OCI-LY3 (cell line): ENCODE results near the gene USP54.

Experiments used
- H2AFZ ChIP-seq: fragments of 200-600, 300-600 bp; shearing (Covaris generic); 2 replicates; pipeline ENCODE4 v1.6.0; 2014; ENCODE audit warnings: antibody characterized with exemption, low read depth, low read length
- H3K27ac ChIP-seq: fragments of 200-600, 300-600 bp; sonication (generic); 2 replicates; pipeline ENCODE4 v1.5.1; 2014; ENCODE audit warnings: mild to moderate bottlenecking, low read length, moderate library complexity, mixed read lengths
- H3K27me3 ChIP-seq: fragments of 200-600, 300-600 bp; sonication (generic); 2 replicates; pipeline ENCODE4 v1.6.1; 2014; ENCODE audit warnings: low read depth, low read length, mixed read lengths
- H3K36me3 ChIP-seq: fragments of 200-600, 300-600 bp; sonication (generic); replicated peaks from 2 replicates; pipeline ENCODE3; 2014; ENCODE audit warnings: low read depth, low read length, mixed read lengths
- H3K4me1 ChIP-seq: fragments of 300-600, 200-600 bp; sonication (generic); 2 replicates; pipeline ENCODE4 v1.6.1; 2014; ENCODE audit warnings: low read length, mixed read lengths
- H3K4me2 ChIP-seq: fragments of 200-600, 300-600 bp; sonication (generic); 2 replicates; pipeline ENCODE4 v1.6.1; 2014; ENCODE audit warnings: low read length, mixed read lengths
- H3K4me3 ChIP-seq: fragments of 300-600, 200-600 bp; sonication (generic); 2 replicates; pipeline ENCODE4 v1.5.1; 2014; ENCODE audit warnings: antibody characterized with exemption, mild to moderate bottlenecking, low read length, moderate library complexity
- H3K79me2 ChIP-seq: fragments of 300-600, 200-600 bp; shearing (Covaris generic); 2 replicates; pipeline ENCODE4 v1.6.1; 2014; ENCODE audit warnings: mild to moderate bottlenecking, low read length, mixed read lengths
- H3K9ac ChIP-seq: fragments of 300-600, 200-600 bp; shearing (Covaris generic); 2 replicates; pipeline ENCODE4 v1.6.0; 2014; ENCODE audit warnings: mild to moderate bottlenecking, low read length, moderate library complexity
- H3K9me3 ChIP-seq: fragments of 200-600, 300-600 bp; shearing (Covaris generic); 2 replicates; pipeline ENCODE4 v1.6.1; 2014; ENCODE audit warnings: low read length, mixed read lengths; ENCODE audit not compliant: insufficient read depth
- H4K20me1 ChIP-seq: fragments of 200-600, 300-600 bp; sonication (generic); 2 replicates; pipeline ENCODE4 v1.6.1; 2016; ENCODE audit warnings: low read length, mixed read lengths; ENCODE audit not compliant: insufficient read depth
- EZH2phosphoT487 ChIP-seq: fragments of 200-600 bp; shearing (Covaris generic); IDR thresholded peaks from 2 replicates; pipeline ENCODE4 v1.6.1; 2018; ENCODE audit warnings: antibody characterized with exemption, mixed run types, low read depth
- TF ChIP-seq, protein P1 (sequence below): fragments of 200-600, 300-600 bp; sonication (generic); IDR thresholded peaks from 2 replicates; pipeline ENCODE4 v1.5.1; 2014; ENCODE audit warnings: antibody characterized with exemption, low read length, low read depth

USP54 gene

DNA sequence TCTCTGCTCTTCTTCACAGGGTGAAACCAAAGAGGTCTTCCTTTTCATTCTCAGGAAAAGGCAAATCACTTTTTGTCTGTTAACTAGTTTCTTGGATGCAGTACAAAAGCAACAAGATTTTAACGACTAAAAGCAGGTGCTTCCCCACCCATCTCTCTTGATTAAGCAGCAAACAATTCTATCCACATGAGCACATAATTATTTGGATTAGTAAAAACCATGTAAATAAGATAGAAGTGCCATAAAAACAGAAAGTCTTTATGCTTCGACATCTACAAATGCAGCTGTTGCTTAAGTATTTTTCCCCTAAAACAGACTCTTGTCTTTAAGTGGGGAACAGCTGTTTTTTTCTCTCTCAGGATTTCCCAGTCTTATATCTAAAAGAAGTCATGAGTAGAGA is 37.4 kb downstream of the USP54 start:
- H3K4me1 ChIP-seq: no peaks in the 10 kb centered on the region
- H2AFZ ChIP-seq: no peak overlapping the region
- no peaks in the 10 kb centered on the region for H3K9me3 ChIP-seq
- H3K27ac ChIP-seq: no peak overlapping the region
- H3K36me3 ChIP-seq: no peaks in the 10 kb centered on the region
- H3K4me2 ChIP-seq: no peak overlapping the region
- H3K79me2 ChIP-seq: no peaks in the 10 kb centered on the region
- TF ChIP-seq, protein P1, sequence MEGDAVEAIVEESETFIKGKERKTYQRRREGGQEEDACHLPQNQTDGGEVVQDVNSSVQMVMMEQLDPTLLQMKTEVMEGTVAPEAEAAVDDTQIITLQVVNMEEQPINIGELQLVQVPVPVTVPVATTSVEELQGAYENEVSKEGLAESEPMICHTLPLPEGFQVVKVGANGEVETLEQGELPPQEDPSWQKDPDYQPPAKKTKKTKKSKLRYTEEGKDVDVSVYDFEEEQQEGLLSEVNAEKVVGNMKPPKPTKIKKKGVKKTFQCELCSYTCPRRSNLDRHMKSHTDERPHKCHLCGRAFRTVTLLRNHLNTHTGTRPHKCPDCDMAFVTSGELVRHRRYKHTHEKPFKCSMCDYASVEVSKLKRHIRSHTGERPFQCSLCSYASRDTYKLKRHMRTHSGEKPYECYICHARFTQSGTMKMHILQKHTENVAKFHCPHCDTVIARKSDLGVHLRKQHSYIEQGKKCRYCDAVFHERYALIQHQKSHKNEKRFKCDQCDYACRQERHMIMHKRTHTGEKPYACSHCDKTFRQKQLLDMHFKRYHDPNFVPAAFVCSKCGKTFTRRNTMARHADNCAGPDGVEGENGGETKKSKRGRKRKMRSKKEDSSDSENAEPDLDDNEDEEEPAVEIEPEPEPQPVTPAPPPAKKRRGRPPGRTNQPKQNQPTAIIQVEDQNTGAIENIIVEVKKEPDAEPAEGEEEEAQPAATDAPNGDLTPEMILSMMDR: no peak
- no peak for TF ChIP-seq EZH2phosphoT487
- no peak overlapping the region for H3K9ac ChIP-seq
- H3K4me3 ChIP-seq: no peak overlapping the region
- no peaks in the 10 kb centered on the region for H4K20me1 ChIP-seq
- no peaks in the 10 kb centered on the region for H3K27me3 ChIP-seq

DNA sequence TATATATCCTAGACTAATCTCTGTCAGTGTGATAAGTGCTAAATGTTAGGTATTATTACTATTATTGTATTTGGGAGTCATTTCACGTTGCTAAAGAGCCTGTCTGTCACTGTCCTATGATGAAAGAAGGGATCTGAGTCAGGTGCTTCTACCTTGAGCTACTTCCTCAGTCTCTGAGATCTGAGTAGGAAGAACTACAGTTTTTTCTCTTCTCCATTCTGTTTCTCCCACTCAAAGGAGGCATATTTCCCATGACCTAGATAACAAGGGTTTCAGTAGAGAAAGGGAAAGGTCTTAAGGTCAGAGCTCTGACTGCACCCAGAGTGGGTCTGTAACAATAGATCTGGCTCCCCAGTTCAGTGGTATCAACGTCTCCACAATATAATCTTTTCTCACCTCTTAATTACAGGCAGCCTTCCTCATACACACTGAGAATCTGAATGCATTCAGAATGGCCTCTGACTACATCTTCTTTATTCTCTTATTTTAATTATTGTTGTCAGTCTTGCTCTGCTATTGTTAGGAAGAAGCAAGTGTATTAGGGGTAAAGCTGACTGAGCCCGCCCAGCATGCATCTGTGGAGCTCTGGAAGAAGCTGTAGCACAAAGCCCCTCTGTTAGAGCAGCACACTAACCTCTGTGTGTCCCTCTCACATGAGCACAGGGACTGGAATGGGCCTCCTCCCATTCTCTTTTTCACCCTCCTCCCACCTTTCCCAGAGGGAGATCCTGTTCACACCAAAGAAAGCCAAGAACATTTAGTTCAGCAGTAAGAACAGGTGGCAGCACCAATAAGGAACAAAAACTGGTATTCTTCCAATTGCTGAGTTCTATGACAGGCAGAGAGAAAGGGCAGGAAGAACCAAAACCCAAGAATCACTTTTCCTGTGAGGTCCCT is 38.1 kb downstream of the USP54 start:
- no peaks in the 10 kb centered on the region for H3K79me2 ChIP-seq
- H4K20me1 ChIP-seq: no peaks in the 10 kb centered on the region
- H3K9ac ChIP-seq: no peak overlapping the region
- no peaks in the 10 kb centered on the region for H3K36me3 ChIP-seq
- H3K9me3 ChIP-seq: no peaks in the 10 kb centered on the region
- H2AFZ ChIP-seq: no peak overlapping the region
- H3K27me3 ChIP-seq: no peaks in the 10 kb centered on the region
- H3K4me3 ChIP-seq: no peak overlapping the region
- H3K4me1 ChIP-seq: no peaks in the 10 kb centered on the region
- no peak overlapping the region for H3K4me2 ChIP-seq
- H3K27ac ChIP-seq: no peak overlapping the region
- TF ChIP-seq, protein P1: no peak
- TF ChIP-seq EZH2phosphoT487: no peak

DNA sequence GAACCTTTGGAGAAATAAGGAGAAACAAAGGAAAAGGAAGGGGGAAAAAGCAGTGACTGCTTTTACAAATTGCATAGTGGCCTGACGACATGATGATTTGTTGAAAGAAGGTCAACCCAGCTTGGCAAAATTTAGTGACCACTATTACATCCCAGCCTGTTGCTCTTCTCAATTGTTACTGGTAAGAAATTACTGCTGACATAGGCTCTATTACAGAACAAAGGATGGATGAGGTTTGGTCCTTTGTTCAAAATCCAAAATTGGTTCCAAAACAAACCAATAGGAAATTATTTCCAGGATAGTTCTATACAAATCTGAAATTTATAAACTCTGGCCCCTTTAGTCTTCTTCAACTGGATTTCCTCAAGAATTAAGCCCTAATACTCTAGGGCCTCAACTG is 39.6 kb downstream of the USP54 start:
- no peak overlapping the region for H3K4me3 ChIP-seq
- no peaks in the 10 kb centered on the region for H3K4me1 ChIP-seq
- H4K20me1 ChIP-seq: no peaks in the 10 kb centered on the region
- H2AFZ ChIP-seq: no peak overlapping the region
- H3K9me3 ChIP-seq: no peaks in the 10 kb centered on the region
- TF ChIP-seq, protein P1: no peak
- TF ChIP-seq EZH2phosphoT487: no peak
- no peaks in the 10 kb centered on the region for H3K79me2 ChIP-seq
- no peak overlapping the region for H3K4me2 ChIP-seq
- no peaks in the 10 kb centered on the region for H3K36me3 ChIP-seq
- H3K9ac ChIP-seq: no peak overlapping the region
- H3K27me3 ChIP-seq: no peaks in the 10 kb centered on the region
- no peak overlapping the region for H3K27ac ChIP-seq

DNA sequence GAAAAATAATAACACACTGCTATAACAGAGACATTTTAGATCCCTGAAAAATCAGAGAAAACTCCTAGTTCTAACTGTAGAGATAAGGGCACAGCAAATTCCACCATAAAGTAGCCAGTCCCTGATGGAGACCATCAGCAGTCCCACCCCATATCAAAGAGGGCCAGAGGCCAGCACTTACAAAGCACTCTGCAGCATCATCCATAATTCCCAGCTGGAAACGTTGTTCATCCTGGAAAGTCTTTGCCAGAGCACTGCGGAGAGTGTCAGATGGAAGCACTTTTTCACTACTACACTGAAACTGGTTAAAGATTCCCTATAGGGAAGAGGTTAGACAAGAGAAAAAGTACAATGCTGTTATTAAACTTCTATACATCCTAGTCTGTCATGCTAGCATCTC is 45.8 kb downstream of the USP54 start:
- no peaks in the 10 kb centered on the region for H3K4me1 ChIP-seq
- no peak overlapping the region for H3K9ac ChIP-seq
- H3K9me3 ChIP-seq: no peaks in the 10 kb centered on the region
- H3K27me3 ChIP-seq: no peaks in the 10 kb centered on the region
- no peak overlapping the region for H3K27ac ChIP-seq
- TF ChIP-seq, protein P1: no peak
- no peak for TF ChIP-seq EZH2phosphoT487
- no peak overlapping the region for H2AFZ ChIP-seq
- H3K4me3 ChIP-seq: no peak overlapping the region
- H3K79me2 ChIP-seq: no peaks in the 10 kb centered on the region
- no peaks in the 10 kb centered on the region for H3K36me3 ChIP-seq
- H3K4me2 ChIP-seq: no peak overlapping the region
- no peaks in the 10 kb centered on the region for H4K20me1 ChIP-seq
